SIG-M5 (cell line): ENCODE measurements around the gene TCP11L2.
"Not testable (repeated sequence)": the region's sequence is repeated elsewhere in the genome, so short reads cannot be mapped to it uniquely, and the experiment has no call there.

Source experiments
- DNase-seq: peaks from one replicate; lab custom pipeline; 2025; lab: John Stamatoyannopoulos, UW

The TCP11L2 gene

DNA sequence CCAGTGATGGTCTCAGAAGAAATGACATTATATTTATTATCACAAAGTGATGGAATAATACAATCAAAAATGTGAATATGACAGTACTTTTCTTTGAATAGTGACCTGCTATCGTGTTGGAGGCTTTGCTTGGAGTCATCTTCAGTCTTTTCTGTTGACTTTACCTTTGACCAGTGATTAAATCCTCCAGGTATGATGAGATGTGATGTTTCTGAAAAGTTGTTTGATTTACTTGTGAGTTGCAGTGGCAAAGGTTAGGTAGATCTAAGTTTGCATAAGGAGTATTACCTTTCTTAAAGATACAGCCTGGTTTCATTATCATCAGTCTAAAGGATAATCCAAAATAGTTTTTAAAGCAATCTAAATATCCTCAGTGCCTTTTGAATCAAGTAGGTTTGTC is 4.6 kb downstream of the TCP11L2 start:
- DNase-seq: no peak

GRCh38 chr12:106308121-106308520 is 5.6 kb downstream of the TCP11L2 start:
- DNase-seq: no peak

GRCh38 chr12:106308611-106309010 is 6.1 kb downstream of the TCP11L2 start:
- DNase-seq: no peak

- no peak for DNase-seq
Measured at GRCh38 chr12:106309671-106310505, 7.4 kb downstream of the TCP11L2 start.

DNA sequence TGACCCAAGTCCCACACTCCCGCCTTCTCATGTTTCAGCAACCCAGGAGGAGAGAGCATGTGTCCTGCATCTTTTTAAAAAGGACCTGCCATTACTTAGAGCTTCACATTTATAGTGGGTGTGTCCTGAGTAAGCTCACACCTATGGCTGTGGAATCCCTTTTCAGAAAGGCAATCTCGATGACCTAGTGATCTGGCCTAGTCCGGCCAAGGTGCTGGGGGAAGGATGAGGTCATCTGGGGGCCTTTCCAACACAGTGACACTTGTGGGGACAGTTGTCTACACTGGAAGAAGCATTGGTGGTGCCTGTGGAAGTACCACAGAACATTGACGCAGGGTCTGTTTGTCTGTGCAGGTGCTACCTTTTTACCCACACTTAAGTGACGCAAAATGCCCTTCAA is 8.2 kb downstream of the TCP11L2 start:
- DNase-seq: no peak

DNA sequence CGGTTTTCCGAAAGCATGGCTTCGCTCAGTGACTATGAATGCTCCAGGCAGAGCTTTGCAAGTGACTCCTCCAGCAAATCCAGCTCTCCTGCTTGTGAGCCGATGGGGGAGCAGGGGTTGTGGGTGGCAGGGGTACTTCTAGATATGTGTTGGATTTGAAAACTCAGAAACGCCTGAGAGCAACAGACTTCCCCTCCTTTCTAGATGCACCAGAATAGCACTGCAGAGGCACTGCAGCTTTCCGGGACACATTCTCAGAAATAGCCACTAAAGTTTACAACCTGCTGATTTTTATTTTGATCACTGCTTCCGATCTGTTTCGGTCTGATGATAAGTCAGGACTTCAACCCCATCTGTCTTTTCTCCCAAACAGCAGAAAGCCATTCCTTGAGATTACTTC is 8.6 kb downstream of the TCP11L2 start:
- no peak for DNase-seq

GRCh38 chr12:106313413-106313812 is 10.9 kb downstream of the TCP11L2 start:
- not testable (repeated sequence) for DNase-seq

- no peak for DNase-seq
Measured at GRCh38 chr12:106315523-106315922, 13.0 kb downstream of the TCP11L2 start.

DNA sequence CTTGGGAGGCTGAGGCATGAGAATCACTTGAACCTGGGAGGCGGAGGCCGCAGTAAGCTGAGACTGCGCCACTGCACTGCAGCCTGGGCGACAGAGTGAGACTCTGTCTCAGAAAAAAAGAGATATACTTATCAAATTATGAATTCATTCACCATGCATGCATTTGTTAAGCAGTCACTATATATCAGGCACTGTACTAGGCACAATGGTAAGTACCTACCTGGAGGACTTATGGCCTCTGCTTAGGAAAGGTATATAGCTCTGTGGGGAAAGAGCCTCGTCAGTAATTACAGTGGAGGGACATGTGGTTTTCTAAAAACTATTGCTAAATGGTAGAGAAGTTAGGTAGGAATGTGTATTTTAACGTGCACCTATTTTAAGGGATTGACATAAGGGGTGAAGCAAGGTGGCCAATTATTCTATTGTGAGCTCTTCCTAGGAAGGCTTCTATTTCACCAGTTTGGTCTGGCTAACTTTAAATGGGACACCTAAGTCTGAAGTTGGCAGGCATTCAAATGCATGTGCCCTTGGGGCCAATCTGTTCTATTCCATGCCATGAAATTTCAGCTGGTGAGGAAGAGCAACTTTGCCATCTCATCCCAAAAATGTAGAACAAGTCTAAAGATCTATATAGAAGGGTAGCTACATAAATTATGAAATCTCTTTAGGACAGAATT is 15.0 kb downstream of the TCP11L2 start:
- DNase-seq: no peak

- DNase-seq: no peak
Measured at GRCh38 chr12:106321139-106321850, 18.8 kb downstream of the TCP11L2 start.

DNA sequence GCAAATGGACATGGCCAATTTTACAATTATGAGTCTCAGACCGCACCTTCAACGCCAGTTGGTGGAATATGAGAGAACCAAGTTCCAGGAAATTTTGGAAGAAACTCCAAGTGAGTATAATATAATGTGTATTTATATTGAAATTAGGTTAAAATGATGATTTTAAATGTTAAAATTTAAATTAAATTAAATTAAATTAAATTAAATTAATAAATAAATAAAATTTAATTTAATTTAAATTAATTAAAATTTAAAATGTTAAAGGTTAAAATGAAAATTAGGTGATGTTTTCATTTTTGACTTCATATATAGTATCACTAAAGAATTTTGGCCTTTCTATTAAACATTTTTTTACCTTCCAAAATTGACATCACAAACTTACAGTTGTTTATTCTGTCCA is 21.0 kb downstream of the TCP11L2 start:
- DNase-seq: no peak

- DNase-seq: no peak
Measured at GRCh38 chr12:106327309-106327869, 24.9 kb downstream of the TCP11L2 start.

GRCh38 chr12:106328735-106329134 is 26.2 kb downstream of the TCP11L2 start:
- no peak for DNase-seq

DNA sequence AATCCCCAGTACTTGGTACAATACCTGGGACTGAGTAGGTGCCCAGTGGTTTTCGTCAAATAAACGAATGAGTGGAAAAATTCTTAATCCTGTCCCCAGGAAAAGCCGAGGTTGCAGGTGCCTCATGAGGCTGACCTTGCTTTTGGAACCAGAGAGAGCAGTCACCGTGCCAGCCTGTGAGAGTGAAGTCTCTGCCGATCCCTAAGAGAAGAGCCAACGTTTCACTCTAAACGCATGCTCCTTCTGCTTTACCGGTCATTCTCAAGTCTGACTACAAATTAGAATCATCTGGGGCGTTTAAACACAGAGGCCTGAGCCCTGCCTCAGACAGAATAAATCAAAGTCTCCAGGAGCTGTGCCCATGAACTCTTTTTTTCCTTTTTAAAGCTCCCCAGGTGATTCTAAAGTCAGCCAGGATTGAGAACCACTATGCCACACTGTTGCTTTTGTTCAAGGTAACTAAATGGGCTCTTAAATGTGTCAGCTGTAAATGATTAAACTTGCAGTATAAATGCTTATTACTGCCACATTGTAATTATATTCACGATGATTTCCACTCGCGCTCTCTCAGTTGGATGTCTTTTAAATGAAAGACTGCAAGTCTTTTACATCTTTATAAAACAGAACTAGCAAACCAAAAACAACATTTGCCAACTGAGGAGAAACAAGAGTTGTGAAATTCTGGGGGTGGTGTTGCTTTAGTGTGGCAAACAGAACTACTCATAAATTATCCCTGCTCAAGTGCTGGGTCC is 26.9 kb downstream of the TCP11L2 start:
- no peak for DNase-seq

DNA sequence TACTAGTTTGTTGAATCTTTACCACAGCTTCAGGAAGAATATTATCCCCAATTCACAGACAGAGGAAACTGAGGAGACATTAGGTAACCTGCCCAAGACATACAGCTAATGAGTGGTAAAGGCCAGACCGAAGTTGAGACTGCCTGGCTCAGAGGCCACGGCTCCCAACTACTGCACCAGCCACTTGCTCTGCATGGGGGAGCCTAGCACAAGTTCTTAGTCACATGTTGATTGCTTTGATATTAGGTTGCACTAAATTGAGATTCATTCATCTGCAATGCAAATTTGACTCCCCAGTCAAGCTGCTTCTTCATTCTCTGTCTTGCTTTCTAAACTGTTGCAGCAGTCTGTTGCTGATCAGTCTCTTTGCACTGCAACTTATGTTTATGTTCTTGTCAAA is 29.1 kb downstream of the TCP11L2 start:
- no peak for DNase-seq

DNA sequence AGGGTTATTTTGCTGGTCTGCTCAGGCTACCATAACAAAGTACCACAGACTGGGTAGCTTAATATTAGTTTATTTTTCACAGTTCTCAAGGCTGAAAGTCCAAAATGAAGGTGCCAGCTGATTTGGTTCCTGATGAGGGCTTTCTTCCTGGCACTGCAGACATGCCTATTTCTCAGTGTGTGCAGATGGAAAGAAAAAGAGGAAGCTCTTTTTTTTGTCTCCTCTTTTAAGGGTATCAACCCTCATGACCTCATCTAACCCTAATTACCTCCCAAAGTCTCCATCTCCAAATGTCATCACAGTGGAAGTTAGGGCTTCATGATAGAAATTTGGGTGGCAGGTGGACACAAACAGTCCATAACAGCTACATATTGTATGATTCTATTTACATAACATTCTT is 30.0 kb downstream of the TCP11L2 start:
- DNase-seq: no peak

DNA sequence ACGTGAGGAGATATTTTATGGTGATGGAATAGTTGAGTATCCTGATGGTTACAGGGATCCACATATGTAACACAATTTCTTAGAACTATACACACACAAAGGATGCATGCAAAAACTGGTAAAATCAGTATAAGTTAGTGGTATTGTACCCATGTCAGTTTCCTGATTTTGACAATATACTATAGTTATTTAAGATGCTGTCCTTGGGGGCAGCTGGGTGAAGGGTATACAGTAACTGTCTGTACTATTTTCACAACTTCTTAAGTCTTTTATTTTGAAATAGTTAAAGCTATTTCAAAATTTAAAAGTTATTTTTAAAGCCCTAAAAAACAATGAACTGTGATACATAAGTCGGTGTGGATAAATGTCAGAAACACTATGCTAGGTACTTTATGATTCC is 30.5 kb downstream of the TCP11L2 start:
- no peak for DNase-seq

DNA sequence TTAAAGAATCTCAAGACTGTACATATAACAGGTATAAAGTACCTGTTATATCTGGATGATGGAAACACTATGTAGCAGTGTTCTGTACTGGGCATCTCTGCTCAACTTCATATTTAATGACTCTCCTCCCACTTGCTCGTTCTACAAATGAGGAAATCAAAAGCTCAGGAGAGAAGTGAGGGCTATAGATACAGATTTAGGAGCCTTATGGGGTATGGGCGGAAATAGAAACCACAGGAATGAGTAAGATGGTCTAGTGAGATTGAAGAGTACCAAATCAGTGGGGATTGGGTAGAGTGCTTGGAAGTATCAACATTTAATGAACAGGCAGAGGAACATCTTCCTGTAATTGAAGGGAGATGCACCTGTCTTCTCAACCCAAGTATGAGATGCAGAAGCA is 31.2 kb downstream of the TCP11L2 start:
- no peak for DNase-seq

DNA sequence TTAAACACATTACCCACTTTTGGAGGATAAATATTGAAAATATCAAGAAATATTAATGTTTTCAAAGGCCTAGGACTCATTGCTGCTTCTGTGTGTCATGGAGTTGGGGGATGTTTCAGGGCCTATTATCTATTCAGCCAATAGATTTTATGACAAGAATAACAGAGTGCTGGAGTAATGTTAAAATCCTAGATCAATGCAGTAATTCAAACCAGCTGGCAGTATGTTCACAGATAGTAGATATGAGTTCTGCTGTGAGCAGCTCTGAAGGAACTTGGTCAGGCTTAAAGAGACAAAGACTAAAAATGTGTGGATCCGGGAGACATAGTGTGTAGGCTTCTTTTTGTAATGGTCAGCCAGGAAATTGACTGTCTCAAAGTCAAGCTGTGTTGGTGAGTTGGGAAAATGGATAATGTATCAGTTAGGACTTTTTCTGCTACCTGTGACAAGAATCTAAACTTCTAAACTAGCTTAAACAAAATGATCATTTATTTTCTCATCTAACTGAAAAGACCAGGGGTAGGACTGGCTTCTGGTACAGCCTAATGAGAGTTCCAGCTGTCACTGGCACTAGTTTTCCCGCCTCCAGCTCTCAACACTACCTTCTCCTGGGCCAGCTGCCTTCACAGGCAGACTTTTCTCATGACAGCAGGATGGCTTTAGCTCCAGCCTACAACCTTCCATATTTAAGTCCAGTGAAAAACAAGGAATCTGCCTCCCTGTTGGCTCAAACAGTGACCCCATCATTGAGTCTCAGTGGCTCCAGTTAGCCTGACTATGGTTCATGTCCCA is 38.7 kb downstream of the TCP11L2 start:
- no peak for DNase-seq

DNA sequence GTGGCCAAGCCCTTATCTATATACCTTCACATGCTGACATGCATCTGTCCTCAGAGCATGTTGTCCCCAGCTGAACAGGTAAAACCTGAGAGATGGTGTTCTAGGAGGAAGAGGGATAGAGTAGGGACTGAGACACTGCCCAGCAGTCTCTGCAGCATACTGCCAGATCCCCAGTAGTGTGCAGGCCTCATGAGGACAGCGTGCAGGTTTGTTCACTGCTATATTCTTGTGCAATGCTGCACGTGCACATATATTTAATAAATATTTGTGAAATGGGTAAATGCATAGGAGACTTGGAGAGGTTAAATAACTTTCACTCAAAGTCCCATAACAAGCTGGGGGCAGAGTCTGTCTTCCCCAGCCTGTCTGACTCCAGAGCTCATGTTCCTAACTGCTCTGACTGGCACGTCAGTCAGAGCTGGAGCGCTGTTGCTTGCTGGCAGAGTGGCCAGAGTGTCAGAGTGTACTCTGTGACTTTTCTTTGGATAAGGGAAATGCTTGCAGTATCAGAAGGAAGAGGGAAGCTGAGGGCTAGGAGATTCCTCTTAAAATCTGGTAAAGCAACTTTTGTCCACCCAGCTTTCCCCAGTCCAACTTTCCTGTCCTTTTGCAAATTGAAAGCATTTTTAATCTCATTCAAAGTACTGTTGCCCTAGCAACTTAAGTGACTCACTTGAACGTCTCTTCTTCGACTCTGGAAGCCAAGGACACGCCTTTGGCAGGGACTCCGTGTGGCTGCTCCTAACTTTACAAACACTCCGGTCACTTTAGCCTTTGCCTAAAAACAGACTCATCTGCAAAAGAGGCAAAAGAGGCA is 40.1 kb downstream of the TCP11L2 start:
- no peak for DNase-seq
